Measurements from ENCODE around the gene FMN1.

- TF ChIP-seq, protein P1, sequence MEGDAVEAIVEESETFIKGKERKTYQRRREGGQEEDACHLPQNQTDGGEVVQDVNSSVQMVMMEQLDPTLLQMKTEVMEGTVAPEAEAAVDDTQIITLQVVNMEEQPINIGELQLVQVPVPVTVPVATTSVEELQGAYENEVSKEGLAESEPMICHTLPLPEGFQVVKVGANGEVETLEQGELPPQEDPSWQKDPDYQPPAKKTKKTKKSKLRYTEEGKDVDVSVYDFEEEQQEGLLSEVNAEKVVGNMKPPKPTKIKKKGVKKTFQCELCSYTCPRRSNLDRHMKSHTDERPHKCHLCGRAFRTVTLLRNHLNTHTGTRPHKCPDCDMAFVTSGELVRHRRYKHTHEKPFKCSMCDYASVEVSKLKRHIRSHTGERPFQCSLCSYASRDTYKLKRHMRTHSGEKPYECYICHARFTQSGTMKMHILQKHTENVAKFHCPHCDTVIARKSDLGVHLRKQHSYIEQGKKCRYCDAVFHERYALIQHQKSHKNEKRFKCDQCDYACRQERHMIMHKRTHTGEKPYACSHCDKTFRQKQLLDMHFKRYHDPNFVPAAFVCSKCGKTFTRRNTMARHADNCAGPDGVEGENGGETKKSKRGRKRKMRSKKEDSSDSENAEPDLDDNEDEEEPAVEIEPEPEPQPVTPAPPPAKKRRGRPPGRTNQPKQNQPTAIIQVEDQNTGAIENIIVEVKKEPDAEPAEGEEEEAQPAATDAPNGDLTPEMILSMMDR (conservative IDR thresholded peaks at IDR 0.05) = no peak
- no peak for TF ChIP-seq ZFX (IDR thresholded peaks at IDR 0.05)
These were observed 228.6 kb downstream of the FMN1 start for GRCh38 chr15:32965897-32966296.

Measured in C4-2B (cell line).